Neuronal stem cell (in vitro differentiated cells): ENCODE data around the gene GJB3.

Experiments used
- DNase-seq: peaks from one replicate; pipeline ENCODE4 v3.0.0-alpha.2; 2013; ENCODE audit warnings: low spot score
- H2AFZ ChIP-seq: one replicate; pipeline ENCODE4 v1.6.1; 2013; ENCODE audit warnings: mild to moderate bottlenecking, low read length, inconsistent platforms
- H2AK5ac ChIP-seq: 2 replicates; pipeline ENCODE4 v1.6.1; 2013; ENCODE audit warnings: low read depth, mild to moderate bottlenecking, inconsistent platforms, low read length, moderate library complexity, mixed read lengths
- H2BK120ac ChIP-seq: 2 replicates; pipeline ENCODE4 v1.6.1; 2013; ENCODE audit warnings: low read depth, mild to moderate bottlenecking, inconsistent platforms, low read length, moderate library complexity, mixed read lengths
- H2BK12ac ChIP-seq: one replicate; pipeline ENCODE4 v1.6.1; 2013; ENCODE audit warnings: low read length, inconsistent platforms
- H2BK15ac ChIP-seq: 2 replicates; pipeline ENCODE4 v1.6.1; 2013; ENCODE audit warnings: mild to moderate bottlenecking, low read length, inconsistent platforms, mixed read lengths
- H2BK5ac ChIP-seq: one replicate; pipeline ENCODE4 v1.6.1; 2013; ENCODE audit warnings: inconsistent platforms, mild to moderate bottlenecking, low read length, moderate library complexity
- H3K14ac ChIP-seq: one replicate; pipeline ENCODE4 v1.6.1; 2013; ENCODE audit warnings: low read length, inconsistent platforms
- H3K18ac ChIP-seq: 2 replicates; pipeline ENCODE4 v1.6.1; 2013; ENCODE audit warnings: low read length, inconsistent platforms
- H3K23ac ChIP-seq: 2 replicates; pipeline ENCODE4 v1.6.1; 2013; ENCODE audit warnings: low read depth, mild to moderate bottlenecking, mixed read lengths, low read length, inconsistent platforms; ENCODE audit not compliant: poor library complexity
- H3K27ac ChIP-seq: replicated peaks from 3 replicates; pipeline ENCODE4 v1.5.1; 2013; ENCODE audit warnings: low read length, inconsistent platforms
- H3K27me3 ChIP-seq, 3 experiments: 2 replicates each; pipeline ENCODE4 v1.6.1; 2013; ENCODE audit warnings: low read length in 3 of 3, mild to moderate bottlenecking in 2 of 3, inconsistent platforms in 1 of 3, low read depth in 1 of 3, mixed read lengths in 1 of 3, moderate library complexity in 1 of 3; ENCODE audit not compliant: control insufficient read depth in 3 of 3, insufficient read depth in 3 of 3
- H3K36me3 ChIP-seq, 2 donors: replicated peaks in 1 of 2; 2 replicates each; pipeline ENCODE4 v1.6.1; 2013; ENCODE audit warnings: low read length in 2 of 2; ENCODE audit not compliant: control insufficient read depth in 2 of 2, insufficient read depth in 2 of 2
- H3K4ac ChIP-seq: 2 replicates; pipeline ENCODE4 v1.6.1; 2013; ENCODE audit warnings: inconsistent platforms, mild to moderate bottlenecking, low read length, moderate library complexity
- H3K4me1 ChIP-seq, 2 donors: 1 replicate in 1 of 2; 2 replicates in 1 of 2; pipeline ENCODE4 v1.6.1; 2013; ENCODE audit warnings: low read length in 2 of 2, low read depth in 1 of 2; ENCODE audit not compliant: control insufficient read depth in 2 of 2, insufficient read depth in 1 of 2
- H3K4me2 ChIP-seq: one replicate; pipeline ENCODE4 v1.6.1; 2013; ENCODE audit warnings: mild to moderate bottlenecking, low read length, inconsistent platforms; ENCODE audit not compliant: insufficient read depth, poor library complexity, severe bottlenecking
- H3K4me3 ChIP-seq, 2 donors: 2 replicates each; pipeline ENCODE4 v1.5.1; 2013; ENCODE audit warnings: low read length in 2 of 2, mild to moderate bottlenecking in 2 of 2, inconsistent platforms in 1 of 2, moderate library complexity in 1 of 2
- H3K79me1 ChIP-seq: one replicate; pipeline ENCODE4 v1.6.1; 2013; ENCODE audit warnings: low read depth, mild to moderate bottlenecking, inconsistent platforms, low read length, moderate library complexity
- H3K9ac ChIP-seq: one replicate; pipeline ENCODE4 v1.6.1; 2013; ENCODE audit warnings: mild to moderate bottlenecking, low read depth, low read length, inconsistent platforms; ENCODE audit not compliant: poor library complexity
- H3K9me3 ChIP-seq, 2 donors: replicated peaks in 1 of 2; 2 replicates each; pipeline versions ENCODE3 to v1.6.1; 2013; ENCODE audit warnings: low read length in 2 of 2, mild to moderate bottlenecking in 2 of 2, inconsistent platforms in 1 of 2, low read depth in 1 of 2, mixed read lengths in 1 of 2, moderate library complexity in 1 of 2; ENCODE audit not compliant: control insufficient read depth in 2 of 2, insufficient read depth in 1 of 2
- H4K8ac ChIP-seq: one replicate; pipeline ENCODE4 v1.6.1; 2013; ENCODE audit warnings: low read depth, mild to moderate bottlenecking, inconsistent platforms, low read length, moderate library complexity
- H4K91ac ChIP-seq: one replicate; pipeline ENCODE4 v1.6.1; 2013; ENCODE audit warnings: low read length, low read depth, mild to moderate bottlenecking, inconsistent platforms; ENCODE audit not compliant: poor library complexity
- WGBS, 2 donors: extraction: QIAGEN DNeasy Blood & Tissue Kit; methylation state at CpG; one replicate each; pipeline ENCODE4 v1.1.7; 2013; ENCODE audit warnings: missing lambda C conversion rate in 2 of 2, mixed read lengths in 1 of 2; ENCODE audit not compliant: insufficient read length in 2 of 2, insufficient replicate concordance in 1 of 2; ENCODE audit errors: extremely low coverage in 2 of 2; 5-methylcytosine and 5-hydroxymethylcytosine counted together

The GJB3 gene

DNA sequence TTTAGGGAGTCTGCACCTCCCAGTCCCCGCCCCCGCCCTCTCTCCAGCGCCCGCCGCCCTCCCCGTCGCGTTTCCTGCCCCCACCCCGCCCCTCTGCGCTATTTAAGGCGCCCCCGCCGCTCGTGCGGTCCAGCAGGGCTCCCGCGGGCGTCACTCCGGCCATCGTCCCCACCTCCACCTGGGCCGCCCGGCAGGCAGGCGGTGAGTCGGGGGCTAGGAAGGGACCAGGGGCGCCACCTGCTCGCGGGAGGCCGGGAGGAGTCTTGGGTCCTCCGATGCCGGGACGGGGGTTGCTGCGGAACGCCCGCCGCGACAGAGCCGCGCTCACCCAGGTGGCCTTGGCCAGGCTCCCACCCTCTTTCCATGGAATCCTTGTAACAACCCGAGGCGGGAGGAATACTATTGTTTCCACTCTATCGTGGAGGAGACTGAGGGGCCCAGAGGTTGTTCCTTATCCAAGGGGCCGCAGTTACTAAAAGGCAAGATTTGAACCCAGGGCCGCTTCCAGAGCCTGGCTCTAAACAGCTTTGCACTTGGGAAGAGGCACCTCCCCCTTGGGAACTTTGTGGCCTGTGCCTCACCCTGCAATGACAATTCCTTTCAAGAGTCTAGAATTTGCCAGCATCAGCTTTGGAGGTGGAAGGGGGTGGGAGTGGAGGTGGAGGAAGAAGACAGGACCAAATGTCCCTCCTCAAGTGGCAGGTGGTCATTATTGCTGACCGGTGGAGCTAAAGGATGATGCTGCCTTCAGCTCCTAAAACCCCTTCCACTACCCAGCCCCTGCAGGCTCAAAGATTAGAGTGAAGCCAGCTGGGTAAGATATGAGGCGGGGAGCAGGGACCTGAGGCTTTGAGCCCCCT, 12.1 kb downstream of the GJB3 start, which contains the start of gene GJA4:
Gene GJA4 (plus strand): TSS at position 132 of the 860 bp plus-strand sequence. CDS start 1,215 bp downstream, outside the sequence.
- no peak within 1 kb of the TSS for H2BK5ac ChIP-seq
- H3K4ac ChIP-seq: no peak within 1 kb of the TSS
- H4K91ac ChIP-seq: no peak within 1 kb of the TSS
- peaks cover 0 to 28% (median 0%) of the 10 kb centered on the region in 3 experiments for H3K27me3 ChIP-seq
- H3K4me2 ChIP-seq: peak within 1 kb of the TSS; percentile 58
- no CpG with 5 or more reads among the region's 45 CpGs for WGBS, 2 donors
- H3K9ac ChIP-seq: no peak within 1 kb of the TSS
- no peak within 1 kb of the TSS for H4K8ac ChIP-seq
- H2BK15ac ChIP-seq: no peak within 1 kb of the TSS
- H3K4me1 ChIP-seq: peaks cover 8 to 11% of the 10 kb centered on the region in 2 donors
- no peak within 1 kb of the TSS for H2BK12ac ChIP-seq
- H3K4me3 ChIP-seq: peak within 1 kb of the TSS in 1 of 2 donors; percentile 64
- H3K79me1 ChIP-seq: no peaks in the 10 kb centered on the region
- H3K27ac ChIP-seq: no peak within 1 kb of the TSS
- no peaks in the 10 kb centered on the region for H3K36me3 ChIP-seq
- no peak within 1 kb of the TSS for H2AK5ac ChIP-seq
- peaks cover 2 to 5% of the 10 kb centered on the region in 2 donors for H3K9me3 ChIP-seq
- peak within 1 kb of the TSS; percentile 2 for H3K18ac ChIP-seq
- H2AFZ ChIP-seq: no peak within 1 kb of the TSS
- DNase-seq: no peak
- peak within 1 kb of the TSS; percentile 86 for H3K14ac ChIP-seq
- H2BK120ac ChIP-seq: no peak within 1 kb of the TSS
- peak within 1 kb of the TSS; percentile 35 for H3K23ac ChIP-seq

DNA sequence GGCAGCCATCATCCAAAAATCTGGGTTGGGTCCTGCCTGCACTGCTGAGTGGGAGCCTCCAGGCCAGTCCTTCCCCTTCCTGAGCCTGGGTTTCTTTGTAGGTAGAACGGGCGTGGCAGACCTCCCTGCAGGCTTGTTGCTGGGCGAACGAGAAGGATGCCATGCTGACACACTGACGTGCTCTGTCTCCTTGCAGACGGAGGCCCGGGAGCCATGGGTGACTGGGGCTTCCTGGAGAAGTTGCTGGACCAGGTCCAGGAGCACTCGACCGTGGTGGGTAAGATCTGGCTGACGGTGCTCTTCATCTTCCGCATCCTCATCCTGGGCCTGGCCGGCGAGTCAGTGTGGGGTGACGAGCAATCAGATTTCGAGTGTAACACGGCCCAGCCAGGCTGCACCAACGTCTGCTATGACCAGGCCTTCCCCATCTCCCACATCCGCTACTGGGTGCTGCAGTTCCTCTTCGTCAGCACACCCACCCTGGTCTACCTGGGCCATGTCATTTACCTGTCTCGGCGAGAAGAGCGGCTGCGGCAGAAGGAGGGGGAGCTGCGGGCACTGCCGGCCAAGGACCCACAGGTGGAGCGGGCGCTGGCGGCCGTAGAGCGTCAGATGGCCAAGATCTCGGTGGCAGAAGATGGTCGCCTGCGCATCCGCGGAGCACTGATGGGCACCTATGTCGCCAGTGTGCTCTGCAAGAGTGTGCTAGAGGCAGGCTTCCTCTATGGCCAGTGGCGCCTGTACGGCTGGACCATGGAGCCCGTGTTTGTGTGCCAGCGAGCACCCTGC, 13.2 kb downstream of the GJB3 start:
- Histone ChIP-seq H4K91ac (no peak overlapping the region), H3K23ac (peak overlapping the region; percentile 85), H3K36me3 (no peaks in the 10 kb centered on the region), H2AFZ (no peak overlapping the region), H3K27me3 (peaks cover 0 to 28% (median 0%) of the 10 kb centered on the region in 3 experiments), H3K9me3 (peaks cover 0 to 1% of the 10 kb centered on the region in 2 donors), H2BK12ac (no peak overlapping the region), H3K9ac (no peak overlapping the region), H2AK5ac (no peak overlapping the region), H3K4me1 (peaks cover 8 to 11% of the 10 kb centered on the region in 2 donors), H3K27ac (no peak overlapping the region), H2BK15ac (no peak overlapping the region), H3K4me2 (no peak overlapping the region), H3K18ac (peak overlapping the region; percentile 55), H3K4me3 (peak overlapping the region in 1 of 2 donors; percentile 29), H3K4ac (no peak overlapping the region), H2BK5ac (no peak overlapping the region), H4K8ac (no peak overlapping the region), H2BK120ac (no peak overlapping the region), H3K79me1 (peaks cover 2% of the 10 kb centered on the region), H3K14ac (no peak overlapping the region)
- no CpG with 5 or more reads among the region's 40 CpGs for WGBS, 2 donors
- DNase-seq: no peak

DNA sequence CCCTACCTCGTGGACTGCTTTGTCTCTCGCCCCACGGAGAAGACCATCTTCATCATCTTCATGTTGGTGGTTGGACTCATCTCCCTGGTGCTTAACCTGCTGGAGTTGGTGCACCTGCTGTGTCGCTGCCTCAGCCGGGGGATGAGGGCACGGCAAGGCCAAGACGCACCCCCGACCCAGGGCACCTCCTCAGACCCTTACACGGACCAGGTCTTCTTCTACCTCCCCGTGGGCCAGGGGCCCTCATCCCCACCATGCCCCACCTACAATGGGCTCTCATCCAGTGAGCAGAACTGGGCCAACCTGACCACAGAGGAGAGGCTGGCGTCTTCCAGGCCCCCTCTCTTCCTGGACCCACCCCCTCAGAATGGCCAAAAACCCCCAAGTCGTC, 13.8 kb downstream of the GJB3 start:
- peaks cover 2% of the 10 kb centered on the region for H3K79me1 ChIP-seq
- H3K4ac ChIP-seq: no peak overlapping the region
- H3K4me1 ChIP-seq: peaks cover 8 to 11% of the 10 kb centered on the region in 2 donors
- no peaks in the 10 kb centered on the region for H3K9me3 ChIP-seq
- no peak overlapping the region for H2BK5ac ChIP-seq
- no peak for DNase-seq
- H3K14ac ChIP-seq: no peak overlapping the region
- no peak overlapping the region for H3K9ac ChIP-seq
- H3K4me2 ChIP-seq: no peak overlapping the region
- no peak overlapping the region for H4K8ac ChIP-seq
- H3K27me3 ChIP-seq: peaks cover 0 to 28% (median 0%) of the 10 kb centered on the region in 3 experiments
- peak overlapping the region; percentile 85 for H3K23ac ChIP-seq
- H2AK5ac ChIP-seq: no peak overlapping the region
- H3K36me3 ChIP-seq: no peaks in the 10 kb centered on the region
- no peak overlapping the region for H3K18ac ChIP-seq
- H3K27ac ChIP-seq: no peak overlapping the region
- H3K4me3 ChIP-seq: peak overlapping the region in 1 of 2 donors; percentile 29
- no peak overlapping the region for H2BK15ac ChIP-seq
- no peak overlapping the region for H2BK120ac ChIP-seq
- H4K91ac ChIP-seq: no peak overlapping the region
- H2AFZ ChIP-seq: no peak overlapping the region
- H2BK12ac ChIP-seq: no peak overlapping the region
- no CpG with 5 or more reads among the region's 12 CpGs for WGBS, 2 donors

DNA sequence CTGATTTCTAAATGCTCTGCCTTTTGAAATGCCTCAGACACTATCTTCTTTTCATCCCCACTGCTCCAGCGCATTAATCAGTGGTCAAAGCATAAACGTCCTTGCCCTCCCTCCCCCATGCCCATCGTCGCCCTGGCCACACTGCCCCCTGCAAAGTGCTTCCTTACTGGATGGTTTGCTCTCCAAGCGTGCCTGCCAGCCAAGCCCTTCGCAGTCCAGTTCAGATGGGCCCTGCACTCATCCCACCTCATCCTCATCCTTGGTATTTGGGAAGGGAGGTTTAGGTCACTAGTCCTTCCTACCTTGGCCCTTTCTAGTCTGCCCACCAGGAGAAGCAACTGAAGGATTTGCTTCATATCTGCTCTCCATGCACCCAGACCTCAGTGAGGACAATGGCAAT, 14.9 kb downstream of the GJB3 start:
- no peak overlapping the region for H3K9ac ChIP-seq
- no peak overlapping the region for H3K23ac ChIP-seq
- peaks cover 2% of the 10 kb centered on the region for H3K79me1 ChIP-seq
- DNase-seq: no peak
- H2BK15ac ChIP-seq: no peak overlapping the region
- H2BK120ac ChIP-seq: no peak overlapping the region
- H3K4me1 ChIP-seq: peaks cover 8 to 11% of the 10 kb centered on the region in 2 donors
- H3K27ac ChIP-seq: no peak overlapping the region
- H3K9me3 ChIP-seq: no peaks in the 10 kb centered on the region
- H3K36me3 ChIP-seq: no peaks in the 10 kb centered on the region
- H3K4ac ChIP-seq: no peak overlapping the region
- H2BK5ac ChIP-seq: no peak overlapping the region
- no peak overlapping the region for H3K14ac ChIP-seq
- no peak overlapping the region for H2BK12ac ChIP-seq
- no peak overlapping the region for H4K8ac ChIP-seq
- H2AFZ ChIP-seq: no peak overlapping the region
- H3K18ac ChIP-seq: no peak overlapping the region
- no CpG with 5 or more reads among the region's 6 CpGs for WGBS, 2 donors
- H2AK5ac ChIP-seq: no peak overlapping the region
- no peak overlapping the region for H4K91ac ChIP-seq
- H3K27me3 ChIP-seq: peaks cover 0 to 28% (median 0%) of the 10 kb centered on the region in 3 experiments
- H3K4me3 ChIP-seq: no peak overlapping the region
- no peak overlapping the region for H3K4me2 ChIP-seq
